GM11168 (cell line): ENCODE results near the gene CAMK2D.
"Not testable (repeated sequence)": the region's sequence is repeated elsewhere in the genome, so short reads cannot be mapped to it uniquely, and the experiment has no call there.

Experiments used
- in situ Hi-C: fragments of 300-500 bp; cut with MboI; formaldehyde crosslinking; loops from one replicate; pipeline ENCODE4 v1.12.0; 2022; ENCODE audit warnings: low sequenced_read_pairs; ENCODE audit not compliant: unreplicated experiment

The CAMK2D gene

GRCh38 chr4:113692809-113693411 lies 68.6 kb downstream of the CAMK2D start:
- in situ Hi-C loops = no loop called here

GRCh38 chr4:113691676-113692075 lies 69.9 kb downstream of the CAMK2D start:
- in situ Hi-C loops = no loop called here

DNA sequence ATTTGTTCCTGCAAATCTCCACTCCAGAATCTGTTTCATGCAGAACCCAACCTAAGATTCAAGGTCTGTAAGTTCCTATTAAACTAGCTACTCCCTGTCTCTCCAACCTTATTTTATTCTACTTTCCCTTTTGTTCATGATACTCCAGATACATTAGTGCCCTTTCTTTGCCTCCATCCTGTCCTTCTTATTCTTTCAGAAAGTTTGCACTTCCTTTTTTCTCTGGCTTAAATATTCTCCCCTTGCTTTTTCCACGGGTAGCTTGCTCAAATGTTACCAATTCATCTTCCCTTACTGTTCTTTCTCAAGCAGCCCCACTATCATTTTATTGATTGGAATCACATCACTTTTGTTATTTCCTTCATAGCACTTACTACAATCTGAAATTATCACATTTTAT lies 72.1 kb downstream of the CAMK2D start:
- in situ Hi-C loops = no loop called here

DNA sequence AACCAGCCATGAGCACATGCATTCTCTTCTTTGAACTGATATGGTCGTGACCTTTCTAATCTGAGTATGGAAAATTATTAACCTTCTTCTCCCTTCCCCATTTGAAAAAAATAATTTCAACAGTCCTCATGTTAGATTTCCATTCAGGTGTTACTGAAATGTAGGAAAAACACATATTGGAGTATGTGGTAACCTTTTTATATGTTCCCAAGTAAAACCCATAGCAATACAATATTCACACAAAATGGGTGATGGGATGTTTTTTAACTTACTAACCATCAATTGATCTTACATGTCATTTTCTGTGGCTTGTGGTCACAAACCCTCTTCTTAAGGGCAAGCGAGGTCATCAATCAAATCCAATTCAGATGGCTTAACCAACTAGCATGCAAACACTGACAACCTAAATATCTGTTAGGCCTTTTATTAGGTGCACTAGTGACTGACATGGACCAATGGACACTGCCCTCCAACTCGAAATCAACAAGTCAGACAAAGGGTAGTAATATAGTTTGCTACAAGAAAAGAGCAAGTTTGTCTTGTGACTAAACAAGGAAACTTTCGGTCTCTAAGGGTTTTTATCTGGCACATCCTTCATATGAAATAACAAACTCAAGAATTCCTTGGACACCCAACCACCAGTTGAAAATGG lies 74.3 kb downstream of the CAMK2D start:
- in situ Hi-C loops = no loop called here

- in situ Hi-C loops = not testable (repeated sequence)
These were observed 76.4 kb downstream of the CAMK2D start for GRCh38 chr4:113685157-113685556.

DNA sequence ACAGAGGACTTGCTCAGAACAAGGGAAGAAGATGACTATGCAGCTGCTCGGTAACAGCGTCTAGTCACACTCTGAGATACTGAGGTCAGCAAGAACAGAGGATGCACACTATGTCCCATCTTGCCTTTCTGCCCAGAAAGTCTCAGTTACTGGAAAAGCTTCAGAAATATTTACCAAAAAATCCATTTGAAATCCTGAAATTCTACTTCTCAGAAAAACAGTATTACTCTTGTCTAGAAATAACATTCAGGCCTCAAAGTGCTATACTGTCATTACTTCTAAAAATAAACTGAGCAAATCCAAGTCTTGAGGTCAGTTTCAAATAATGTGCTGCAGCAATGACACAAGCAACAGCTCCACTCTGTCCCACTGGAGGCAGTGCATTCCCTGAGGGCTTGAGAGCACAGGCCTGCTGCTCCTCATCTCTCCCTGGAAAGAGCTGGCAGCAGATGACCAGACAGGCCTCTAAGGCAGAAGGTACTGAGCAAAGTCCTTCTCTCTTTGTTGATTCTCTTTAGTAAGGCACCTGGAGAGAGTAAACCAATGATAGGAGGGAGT lies 76.9 kb downstream of the CAMK2D start:
- in situ Hi-C loops = no loop called here

DNA sequence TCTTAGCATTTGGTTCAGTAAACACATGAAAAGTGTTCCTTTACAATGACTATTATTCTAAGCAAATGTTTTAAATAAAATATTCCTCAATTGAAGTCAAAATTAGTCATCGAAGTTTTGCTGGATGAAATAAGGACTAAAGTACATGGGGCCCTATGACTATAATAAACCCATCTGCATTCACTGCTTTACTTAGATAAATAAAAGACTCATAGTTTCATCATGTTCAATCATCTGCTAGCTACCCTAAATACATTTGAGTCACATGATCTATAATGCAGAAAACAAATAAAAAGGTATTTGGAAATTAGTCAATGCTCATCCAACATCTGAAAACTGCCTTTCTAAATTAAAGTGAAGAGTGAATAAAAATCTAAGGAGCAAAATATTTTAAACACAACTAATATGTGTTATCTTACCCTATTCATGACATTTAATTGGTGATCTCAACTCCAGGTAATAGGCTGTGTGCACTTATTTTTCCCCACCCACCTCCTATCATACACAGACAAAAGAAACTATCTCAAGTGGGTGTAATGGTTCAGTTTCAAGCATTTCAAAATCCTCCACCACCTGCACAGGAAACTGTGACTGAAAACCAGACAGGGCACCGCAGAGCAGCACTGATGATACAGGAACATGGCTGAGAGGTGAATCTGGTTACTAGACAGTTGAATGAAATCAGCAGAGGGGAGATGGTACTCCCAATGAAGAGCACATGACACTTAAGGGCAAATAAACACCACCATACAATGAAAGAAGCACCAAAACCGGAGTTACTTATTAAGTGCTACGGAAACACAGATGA lies 78.6 kb downstream of the CAMK2D start:
- in situ Hi-C loops = no loop called here

GRCh38 chr4:113678641-113679040 lies 82.9 kb downstream of the CAMK2D start:
- in situ Hi-C loops = no loop called here

DNA sequence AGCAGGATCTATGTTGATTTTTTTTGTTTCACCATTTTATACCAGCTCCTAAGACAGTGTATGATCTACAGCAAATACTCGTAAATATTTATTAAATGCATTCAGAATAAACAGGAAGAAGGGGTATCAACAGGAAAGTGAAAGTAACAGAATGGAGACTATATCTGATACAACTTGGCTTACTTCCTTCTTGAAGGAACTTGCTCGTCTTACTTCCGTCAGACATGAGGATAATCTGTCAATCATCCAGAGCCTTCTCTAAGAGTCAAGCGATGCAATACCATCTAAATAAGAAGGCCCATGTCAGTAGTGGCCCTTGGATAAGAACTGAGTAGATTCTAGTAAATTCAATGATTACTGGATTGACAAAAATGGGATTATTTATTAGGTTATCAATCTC lies 84.2 kb downstream of the CAMK2D start:
- in situ Hi-C loops = no loop called here

DNA sequence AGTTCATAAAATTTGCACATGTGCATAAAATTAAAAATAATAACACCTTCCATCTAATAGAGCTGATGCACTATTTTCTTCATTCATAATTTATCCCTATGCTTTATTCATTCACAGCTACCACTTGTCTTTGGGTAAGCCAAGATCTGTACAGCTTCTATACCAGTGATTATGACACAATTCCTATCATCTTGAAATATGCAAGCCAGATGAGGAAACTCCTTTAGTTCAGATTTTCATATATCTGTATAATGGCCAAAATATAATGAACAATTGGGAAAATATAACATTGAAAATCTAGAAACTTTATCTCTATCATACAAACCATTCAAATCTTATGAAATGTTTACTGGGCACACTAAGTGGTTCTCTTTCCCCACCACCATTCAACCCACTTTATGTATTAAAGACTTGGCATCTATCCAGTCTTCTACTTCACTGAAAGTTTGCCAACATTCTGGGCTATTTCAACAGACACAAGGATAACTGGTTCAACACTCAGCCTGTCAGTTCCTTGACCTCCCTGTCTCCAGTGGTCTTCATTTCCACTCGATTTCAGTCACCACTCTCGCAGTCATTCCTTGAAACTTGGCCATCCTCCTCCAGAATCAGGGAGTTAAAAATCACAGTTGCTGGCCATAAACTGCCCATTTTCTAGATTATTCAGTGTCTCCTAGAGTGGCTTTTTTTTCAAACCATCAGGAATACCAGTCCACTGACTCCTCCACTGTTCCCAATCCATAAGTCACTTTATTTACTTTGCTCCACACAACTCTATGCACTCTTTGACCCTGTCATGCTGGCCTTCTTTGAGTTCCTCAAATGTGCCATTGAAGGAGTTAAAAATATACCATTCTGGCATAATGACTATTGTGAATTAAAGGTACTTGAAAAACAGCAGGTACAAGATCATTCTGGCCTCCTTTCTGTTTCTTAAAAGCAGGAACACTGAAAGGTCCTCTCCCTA lies 85.5 kb downstream of the CAMK2D start:
- in situ Hi-C loops = no loop called here

- in situ Hi-C loops = no loop called here
These were observed 86.8 kb downstream of the CAMK2D start for GRCh38 chr4:113674733-113675132.

DNA sequence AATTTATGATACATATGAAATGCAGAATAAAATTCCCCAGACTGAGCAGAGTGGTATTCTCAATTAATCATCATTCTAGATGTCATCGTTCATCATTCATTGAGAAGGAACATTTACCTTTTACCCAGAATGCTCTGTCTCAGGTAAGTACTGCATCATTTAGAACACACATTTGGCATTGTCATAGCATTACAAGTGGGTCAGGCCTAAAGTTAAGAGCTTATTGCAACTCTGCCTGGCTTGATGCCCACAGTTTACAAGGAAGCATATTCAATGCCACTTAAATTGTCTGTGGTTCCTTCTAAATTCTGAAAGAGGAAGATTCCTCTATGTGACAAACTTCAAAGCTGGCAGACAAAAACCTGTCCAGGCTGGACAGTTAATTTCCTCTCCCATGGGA lies 87.3 kb downstream of the CAMK2D start:
- in situ Hi-C loops = no loop called here

GRCh38 chr4:113673450-113673849 lies 88.1 kb downstream of the CAMK2D start:
- in situ Hi-C loops = no loop called here

DNA sequence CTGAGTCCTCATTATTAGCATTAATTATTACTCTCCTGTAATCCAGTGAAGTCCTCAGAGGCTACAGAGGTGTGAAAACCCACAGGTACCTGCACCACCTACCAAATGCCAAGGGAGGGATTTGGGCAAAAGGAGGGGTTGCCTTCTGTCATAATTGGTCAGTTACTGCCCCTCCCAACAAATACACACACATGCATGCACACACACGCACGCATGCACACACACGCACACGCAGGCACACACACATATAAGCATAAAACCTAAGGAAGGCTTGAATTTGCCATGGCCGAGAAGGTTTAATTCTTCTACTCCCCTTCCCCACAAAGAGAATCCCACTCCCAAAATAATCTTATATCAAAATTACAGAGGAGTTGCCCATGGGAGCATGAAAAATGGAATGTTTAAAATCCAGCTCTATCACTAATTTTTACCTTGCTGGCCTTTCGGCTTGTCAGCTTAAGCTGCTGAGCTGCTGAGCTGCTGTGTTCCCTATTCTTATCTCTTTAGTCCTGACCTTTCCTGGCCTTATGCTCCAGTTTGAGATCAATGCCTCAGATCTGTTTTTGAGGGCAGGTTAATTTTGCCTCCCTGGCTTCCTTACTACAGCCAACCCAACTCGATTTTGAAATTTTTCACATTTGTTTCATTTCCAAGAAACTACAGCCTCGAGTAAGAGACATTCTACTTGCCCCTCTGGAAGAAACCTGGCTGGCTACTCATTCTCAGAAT lies 95.0 kb downstream of the CAMK2D start:
- in situ Hi-C loops = no loop called here

DNA sequence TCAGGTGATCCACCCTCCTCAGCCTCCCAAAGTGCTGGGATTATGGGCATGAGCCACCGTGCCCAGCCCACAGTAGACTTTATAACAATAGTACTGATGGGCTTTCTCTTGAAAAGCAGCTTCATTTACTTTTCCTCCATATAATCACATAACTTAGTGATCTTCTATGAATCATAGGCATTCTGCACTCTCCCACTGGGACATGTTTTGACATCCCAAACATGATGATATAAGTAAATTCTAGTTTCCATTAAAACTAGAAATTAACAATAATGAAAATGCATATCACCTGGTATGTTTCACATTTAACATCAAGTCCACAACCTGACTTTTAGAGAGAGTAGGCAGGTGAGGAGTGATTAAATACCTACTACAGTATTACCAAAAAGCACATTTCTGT lies 96.5 kb downstream of the CAMK2D start:
- in situ Hi-C loops = no loop called here

DNA sequence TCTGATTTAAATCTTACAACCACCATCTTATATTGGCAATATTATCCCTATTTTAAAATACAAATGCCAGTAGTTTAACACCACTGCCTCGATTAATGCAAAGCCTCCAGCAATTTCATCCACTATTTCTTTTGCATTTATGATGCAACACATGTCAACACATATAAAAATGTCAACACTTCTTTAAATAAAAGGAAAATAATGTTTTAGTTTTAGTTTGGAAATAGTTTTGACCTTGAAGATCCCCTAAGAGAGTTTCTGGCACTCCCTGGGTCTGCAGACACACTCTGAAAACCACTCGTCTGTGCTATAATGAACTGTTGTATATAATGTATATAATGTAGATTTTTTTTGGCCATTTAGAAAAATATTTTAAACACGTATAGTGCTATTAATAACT lies 99.0 kb downstream of the CAMK2D start:
- in situ Hi-C loops = no loop called here

DNA sequence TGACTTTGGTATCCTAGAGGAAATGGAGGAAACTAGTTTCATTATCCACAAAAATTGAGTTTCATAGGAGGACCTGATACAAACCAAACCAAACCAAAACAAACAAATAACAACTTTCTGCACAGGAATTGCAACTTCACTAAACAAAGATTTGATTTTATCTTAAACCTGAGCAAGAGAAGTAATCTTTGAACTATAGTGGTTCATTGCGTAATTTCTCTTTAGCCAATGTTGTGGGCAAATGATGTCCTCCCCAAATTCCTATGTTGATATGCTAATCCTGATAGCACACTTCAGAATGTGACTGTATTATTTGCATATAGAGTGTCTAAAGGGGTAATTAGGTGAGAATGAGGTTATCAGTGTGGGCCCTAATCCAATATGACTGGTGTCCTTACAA lies 102.4 kb downstream of the CAMK2D start:
- in situ Hi-C loops = no loop called here

GRCh38 chr4:113657586-113658233 lies 103.8 kb downstream of the CAMK2D start:
- in situ Hi-C loops = no loop called here

DNA sequence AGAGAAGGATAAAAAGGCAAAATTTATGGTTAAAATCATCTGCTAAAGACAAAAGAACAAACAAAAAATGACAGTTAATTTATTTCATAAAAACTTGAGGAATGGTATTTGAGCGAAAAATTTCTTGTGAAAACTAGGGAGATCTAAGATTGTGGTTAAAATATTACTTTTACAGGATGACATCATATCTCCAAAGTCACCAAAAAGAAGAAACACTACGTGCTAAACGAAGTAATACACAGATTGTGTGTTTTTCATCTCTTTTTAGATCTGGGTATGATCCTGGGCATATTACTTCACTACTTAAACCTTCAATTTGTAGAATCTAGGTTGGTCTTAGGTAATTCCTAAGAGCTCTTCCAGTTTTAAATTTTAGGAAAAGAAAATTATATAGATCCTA lies 107.7 kb downstream of the CAMK2D start:
- in situ Hi-C loops = no loop called here
